ENCODE data around the gene MPDZ. TPM values are rescaled to one million over a fixed set of nuclear protein-coding genes. Genes with fewer than 3 reads are reported as not detected.

The MPDZ gene
- total RNA-seq, 2 donors from 2014 or later: 26.9 to 61.5 TPM

GRCh38 chr9:13109781-13110180 lies 169.7 kb downstream of the MPDZ start:
- Histone ChIP-seq H3K27ac (no peak overlapping the region), H3K9me3 (no peaks in the 10 kb centered on the region), H3K36me3 (no peaks in the 10 kb centered on the region), H3K27me3 (replicated peaks; ENCODE audit: insufficient read depth) (no peaks in the 10 kb centered on the region), H3K4me3 (no peak overlapping the region), H3K4me1 (replicated peaks) (no peaks in the 10 kb centered on the region)
- WGBS: 87% methylated on average over 5 of the region's 5 CpGs
- TF ChIP-seq CTCF (IDR thresholded peaks at IDR 0.05) (no peak), POLR2AphosphoS5 (IDR thresholded peaks at IDR 0.05) (no peak), POLR2A (IDR thresholded peaks at IDR 0.05) (no peak)
- no peak for DNase-seq (ENCODE audit: low spot score)
- intact Hi-C loops (cut with DNase I): loop anchor here (10.0 kb wide), 1 partner anchor 55 kb away; no protein-coding TSS in a partner anchor

GRCh38 chr9:13107008-13107407 lies 172.5 kb downstream of the MPDZ start:
- TF ChIP-seq CTCF (IDR thresholded peaks at IDR 0.05) (no peak), POLR2AphosphoS5 (IDR thresholded peaks at IDR 0.05) (no peak), POLR2A (IDR thresholded peaks at IDR 0.05) (no peak)
- 97% methylated on average over 4 of the region's 4 CpGs for WGBS
- no peak for DNase-seq (ENCODE audit: low spot score)

GRCh38 chr9:13100914-13101572 lies 178.4 kb downstream of the MPDZ start:
- Histone ChIP-seq H3K36me3 (no peaks in the 10 kb centered on the region), H3K4me3 (no peak overlapping the region), H3K27ac (no peak overlapping the region), H3K27me3 (replicated peaks; ENCODE audit: insufficient read depth) (no peaks in the 10 kb centered on the region), H3K4me1 (replicated peaks) (no peaks in the 10 kb centered on the region), H3K9me3 (no peaks in the 10 kb centered on the region)
- TF ChIP-seq CTCF (IDR thresholded peaks at IDR 0.05) (no peak), POLR2AphosphoS5 (IDR thresholded peaks at IDR 0.05) (peak; percentile 43)
- DNase-seq (ENCODE audit: low spot score): no peak
- WGBS: 83% methylated on average over 1 of the region's 1 CpG
- intact Hi-C loops (cut with DNase I): loop anchor here (5.0 kb wide), 1 partner anchor 176 kb away; the partner anchor contains the start of gene MPDZ

More at GRCh38 chr9:13107008-13107407, 172.5 kb downstream of the MPDZ start:
- H3K9me3 ChIP-seq: no peaks in the 10 kb centered on the region
- H3K27me3 ChIP-seq (replicated peaks; ENCODE audit: insufficient read depth): no peaks in the 10 kb centered on the region
- no peaks in the 10 kb centered on the region for H3K36me3 ChIP-seq
- intact Hi-C loops (cut with DNase I): no loop called here
- H3K4me3 ChIP-seq: no peak overlapping the region
- no peaks in the 10 kb centered on the region for H3K4me1 ChIP-seq (replicated peaks)
- H3K27ac ChIP-seq: no peak overlapping the region

GRCh38 chr9:13095056-13095455 lies 184.4 kb downstream of the MPDZ start:
- DNase-seq (ENCODE audit: low spot score): no peak
- no peaks in the 10 kb centered on the region for H3K27me3 ChIP-seq (replicated peaks; ENCODE audit: insufficient read depth)
- TF ChIP-seq POLR2AphosphoS5 (IDR thresholded peaks at IDR 0.05): no peak
- no peak for TF ChIP-seq POLR2A (IDR thresholded peaks at IDR 0.05)
- no peak for TF ChIP-seq CTCF (IDR thresholded peaks at IDR 0.05)
- no peak overlapping the region for H3K4me3 ChIP-seq
- WGBS: 94% methylated on average over 2 of the region's 2 CpGs
- no peaks in the 10 kb centered on the region for H3K36me3 ChIP-seq
- H3K9me3 ChIP-seq: no peaks in the 10 kb centered on the region
- H3K27ac ChIP-seq: no peak overlapping the region
- H3K4me1 ChIP-seq (replicated peaks): no peaks in the 10 kb centered on the region
- intact Hi-C loops (cut with DNase I): no loop called here

GRCh38 chr9:13090628-13091027 lies 188.9 kb downstream of the MPDZ start:
- 56% methylated on average over 4 of the region's 4 CpGs for WGBS
- intact Hi-C loops (cut with DNase I): no loop called here
- DNase-seq (ENCODE audit: low spot score): no peak
- TF ChIP-seq POLR2A (IDR thresholded peaks at IDR 0.05): no peak
- TF ChIP-seq CTCF (IDR thresholded peaks at IDR 0.05): no peak
- no peak for TF ChIP-seq POLR2AphosphoS5 (IDR thresholded peaks at IDR 0.05)
- H3K27ac ChIP-seq: no peak overlapping the region
- H3K27me3 ChIP-seq (replicated peaks; ENCODE audit: insufficient read depth): no peaks in the 10 kb centered on the region
- H3K4me3 ChIP-seq: no peak overlapping the region
- H3K9me3 ChIP-seq: no peaks in the 10 kb centered on the region
- no peaks in the 10 kb centered on the region for H3K36me3 ChIP-seq
- H3K4me1 ChIP-seq (replicated peaks): no peaks in the 10 kb centered on the region
